HPDE6-E6E7 (cell line): ENCODE data around the gene MIDN.

Source experiments
- DNase-seq: peaks from one replicate; pipeline ENCODE4 v3.0.0; 2011; ENCODE audit warnings: missing footprints; ENCODE audit errors: extremely low spot score

MIDN gene

GRCh38 chr19:1220976-1221903, 27.1 kb upstream of the MIDN start:
- no peak for DNase-seq

DNA sequence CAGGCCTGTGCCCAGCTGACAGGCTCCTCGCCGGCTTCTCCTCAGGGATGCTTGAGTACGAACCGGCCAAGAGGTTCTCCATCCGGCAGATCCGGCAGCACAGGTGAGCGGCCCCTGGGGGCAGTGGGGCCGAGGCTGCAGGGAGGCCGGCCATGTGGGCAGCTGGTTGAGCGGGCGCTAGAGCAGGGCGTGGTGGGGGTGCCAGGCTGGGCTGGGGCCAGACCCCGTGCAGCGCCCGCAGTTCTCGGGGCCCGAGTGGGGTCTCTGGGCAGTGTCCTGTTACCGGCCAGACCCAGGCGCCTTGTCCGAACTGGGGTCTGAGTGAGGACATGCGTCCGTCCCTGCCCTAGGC, 26.5 kb upstream of the MIDN start:
- no peak for DNase-seq

DNA sequence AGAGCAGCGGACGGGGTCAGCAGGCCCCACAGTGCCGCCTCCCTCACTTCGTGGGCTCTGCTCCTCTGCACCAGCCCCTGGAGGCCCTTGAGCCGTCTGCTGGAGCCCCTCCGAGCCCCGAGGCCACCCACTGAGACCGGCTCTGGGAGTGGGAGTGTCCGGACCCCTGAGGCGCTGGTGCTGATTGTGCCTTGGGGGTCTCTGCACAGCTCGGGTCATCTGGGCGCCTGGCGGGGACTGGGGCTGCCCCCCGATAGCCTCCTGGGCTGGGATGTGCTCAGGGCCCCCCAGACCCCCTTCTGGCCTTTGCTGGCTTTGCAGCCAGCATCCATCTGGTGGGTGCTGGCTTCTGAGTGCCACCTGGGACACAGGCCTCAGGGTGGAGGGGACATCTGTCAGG, 26.0 kb upstream of the MIDN start:
- DNase-seq = no peak

- no peak for DNase-seq
Measured at GRCh38 chr19:1223018-1223855, 25.1 kb upstream of the MIDN start.

GRCh38 chr19:1224047-1224825, 24.1 kb upstream of the MIDN start:
- DNase-seq = no peak

DNA sequence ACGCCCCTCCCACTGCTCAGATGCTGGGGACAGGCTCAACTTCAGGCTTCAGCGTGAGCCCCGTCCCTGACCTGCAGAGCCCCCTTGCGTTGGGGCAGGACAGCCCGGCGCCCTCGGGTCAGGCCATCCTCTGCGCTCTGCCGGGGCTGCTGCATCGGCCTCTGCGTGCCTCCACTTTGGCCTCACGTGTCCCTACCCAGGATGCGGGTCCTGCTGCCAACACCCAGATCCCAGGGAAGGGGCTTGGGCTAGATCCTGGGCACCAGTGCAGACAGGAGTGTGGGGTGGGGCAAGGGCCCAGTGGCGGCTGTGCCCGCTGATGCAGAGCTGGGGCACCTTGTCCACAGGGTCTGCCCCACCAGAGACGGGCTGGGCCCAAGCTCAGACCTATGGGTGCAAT, 23.5 kb upstream of the MIDN start:
- no peak for DNase-seq

DNA sequence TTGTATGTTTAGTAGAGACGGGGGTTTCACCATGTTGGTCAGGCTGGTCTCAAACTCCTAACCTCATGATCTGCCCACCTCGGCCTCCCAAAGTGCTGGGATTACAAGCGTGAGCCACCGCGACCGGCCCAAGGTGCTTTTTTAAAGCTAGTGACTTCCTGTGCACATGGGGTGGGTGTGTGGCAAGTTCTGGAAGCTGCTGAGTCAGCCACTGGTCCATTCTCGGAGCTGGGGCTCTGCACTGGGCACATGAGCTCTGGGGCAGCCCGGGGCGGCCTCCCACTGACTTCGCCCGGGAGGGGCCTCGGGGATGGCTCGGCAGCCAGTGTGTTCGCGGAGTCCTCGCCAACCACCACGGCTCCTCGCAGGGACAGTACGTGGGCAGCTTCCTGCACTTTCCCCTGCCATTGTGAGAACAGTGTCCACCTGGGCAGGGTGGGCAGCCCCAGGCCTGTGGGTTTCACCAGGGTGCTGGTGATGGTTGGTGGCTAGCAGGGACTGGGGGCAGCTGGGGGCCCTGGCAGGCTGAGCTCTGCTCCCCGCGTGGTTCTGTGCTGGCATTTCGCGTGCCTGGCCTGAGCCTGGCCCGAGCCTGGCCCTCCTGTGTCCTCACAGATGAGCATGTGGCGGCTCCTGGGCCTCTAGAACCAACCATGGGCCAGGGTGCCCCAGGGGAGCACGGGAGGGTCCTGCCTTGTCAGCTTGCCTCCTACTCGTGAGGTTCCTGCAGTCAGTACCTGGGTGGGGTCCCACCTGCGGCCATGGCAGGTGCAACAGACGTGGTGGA, 22.8 kb upstream of the MIDN start:
- DNase-seq = no peak

GRCh38 chr19:1226227-1226518, 22.2 kb upstream of the MIDN start:
- DNase-seq = no peak

DNA sequence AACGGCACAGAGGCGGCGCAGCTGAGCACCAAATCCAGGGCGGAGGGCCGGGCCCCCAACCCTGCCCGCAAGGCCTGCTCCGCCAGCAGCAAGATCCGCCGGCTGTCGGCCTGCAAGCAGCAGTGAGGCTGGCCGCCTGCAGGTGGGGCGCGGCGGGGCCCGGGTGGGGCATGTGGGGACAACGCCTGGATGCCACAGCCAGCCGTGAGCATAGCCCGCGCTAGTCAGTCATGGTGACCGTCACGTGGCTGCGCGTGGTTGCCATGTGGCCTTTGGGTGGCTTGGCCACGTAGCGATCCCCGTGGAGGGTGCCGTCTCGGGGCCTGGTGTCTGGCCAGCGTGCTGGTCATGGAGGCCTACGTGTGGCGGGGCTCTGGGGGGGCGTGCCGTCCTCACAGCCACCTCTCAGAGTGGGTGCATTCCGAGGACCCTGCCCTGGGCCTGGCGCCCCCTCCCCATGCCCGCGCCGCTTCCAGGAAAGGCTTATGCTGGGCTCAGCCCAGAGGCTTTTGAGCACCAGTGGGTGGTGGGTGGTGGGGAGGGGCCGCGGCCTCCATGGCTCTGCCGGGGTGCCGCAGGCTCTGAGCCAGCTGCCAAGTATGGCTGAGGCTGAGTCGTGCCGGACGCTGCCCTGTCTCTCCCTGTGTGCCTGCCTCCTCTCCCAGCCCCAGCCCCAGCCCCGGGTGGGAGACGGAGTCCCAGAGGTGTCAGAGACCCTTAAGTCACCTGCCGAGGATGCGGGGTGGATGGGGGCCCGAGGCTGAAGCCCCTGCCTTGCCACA, 21.7 kb upstream of the MIDN start:
- no peak for DNase-seq

GRCh38 chr19:1227304-1228054, 20.9 kb upstream of the MIDN start:
- DNase-seq = no peak

DNA sequence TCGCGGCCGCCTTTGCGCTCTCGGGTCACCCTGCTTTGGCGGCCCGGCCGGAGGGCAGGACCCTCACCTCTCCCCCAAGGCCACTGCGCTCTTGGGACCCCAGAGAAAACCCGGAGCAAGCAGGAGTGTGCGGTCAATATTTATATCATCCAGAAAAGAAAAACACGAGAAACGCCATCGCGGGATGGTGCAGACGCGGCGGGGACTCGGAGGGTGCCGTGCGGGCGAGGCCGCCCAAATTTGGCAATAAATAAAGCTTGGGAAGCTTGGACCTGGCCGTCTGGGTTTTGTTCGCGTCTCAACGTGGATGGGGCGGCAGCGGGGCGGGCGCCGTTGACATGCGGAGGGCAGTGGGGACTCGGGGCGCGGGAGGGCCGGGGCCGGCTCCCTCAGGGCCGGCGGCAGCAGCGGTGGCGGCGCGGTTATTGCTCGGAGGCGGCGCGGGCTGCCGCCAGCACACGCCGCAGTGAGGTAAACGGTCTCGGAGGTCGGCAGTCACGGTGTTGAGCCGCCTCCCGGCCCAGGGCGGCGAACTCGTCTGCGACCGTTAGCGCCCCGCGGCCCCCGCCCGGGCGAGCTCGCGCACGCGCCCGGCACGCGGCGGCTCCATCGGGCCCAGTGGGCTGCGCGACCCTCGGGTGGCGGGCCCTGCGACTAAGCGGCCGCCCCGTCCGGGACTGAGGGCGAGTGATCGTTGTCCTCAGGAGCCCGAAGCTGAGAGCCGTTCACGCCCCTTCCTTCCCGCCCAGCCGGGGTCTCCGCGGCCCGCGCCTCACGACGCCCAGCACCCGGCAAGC, 20.0 kb upstream of the MIDN start:
- no peak for DNase-seq

GRCh38 chr19:1229056-1229923, 19.1 kb upstream of the MIDN start:
- no peak for DNase-seq

- no peak for DNase-seq
Measured at GRCh38 chr19:1229924-1230782, 18.2 kb upstream of the MIDN start.

- no peak for DNase-seq
Measured at GRCh38 chr19:1230783-1231489, 17.4 kb upstream of the MIDN start.

GRCh38 chr19:1231729-1232637, 16.4 kb upstream of the MIDN start:
- no peak for DNase-seq
